Muscle layer of duodenum (tissue), 2 donors: ENCODE data around the gene NT5DC3.

Experiments
- H3K27ac ChIP-seq: one replicate; pipeline ENCODE4 v1.7.0; 2013; ENCODE audit warnings: mild to moderate bottlenecking, low read length
- H3K27me3 ChIP-seq: one replicate; pipeline ENCODE4 v1.7.0; 2013; ENCODE audit warnings: low read depth, mild to moderate bottlenecking, control low read depth, low read length
- H3K36me3 ChIP-seq, 2 donors: one replicate each; pipeline ENCODE4 v1.7.0; 2013; ENCODE audit warnings: low read length in 2 of 2, control low read depth in 1 of 2, mild to moderate bottlenecking in 1 of 2; ENCODE audit not compliant: insufficient read depth in 2 of 2, control insufficient read depth in 1 of 2
- H3K4me1 ChIP-seq, 2 donors: one replicate each; pipeline ENCODE4 v1.7.0; 2013; ENCODE audit warnings: low read length in 2 of 2, mild to moderate bottlenecking in 2 of 2, control low read depth in 1 of 2, moderate library complexity in 1 of 2; ENCODE audit not compliant: insufficient read depth in 2 of 2, control insufficient read depth in 1 of 2
- H3K4me3 ChIP-seq, 2 donors: one replicate each; pipeline ENCODE4 v1.7.0; 2013; ENCODE audit warnings: low read length in 2 of 2, low read depth in 1 of 2, mild to moderate bottlenecking in 1 of 2
- H3K9me3 ChIP-seq, 2 donors: one replicate each; pipeline ENCODE4 v1.7.0; 2013; ENCODE audit warnings: low read length in 2 of 2, control low read depth in 1 of 2, mild to moderate bottlenecking in 1 of 2; ENCODE audit not compliant: control insufficient read depth in 1 of 2
- donor health status: healthy.

The NT5DC3 gene

GRCh38 chr12:103737881-103738280, 103.2 kb downstream of the NT5DC3 start:
- peaks cover 4 to 5% of the 10 kb centered on the region in 2 donors for H3K4me1 ChIP-seq
- H3K9me3 ChIP-seq, result no peaks in the 10 kb centered on the region
- no peaks in the 10 kb centered on the region for H3K36me3 ChIP-seq
- no peak overlapping the region for H3K4me3 ChIP-seq
- H3K27ac ChIP-seq, result no peak overlapping the region
- no peaks in the 10 kb centered on the region for H3K27me3 ChIP-seq

- Histone ChIP-seq H3K36me3 (no peaks in the 10 kb centered on the region), H3K4me1 (no peaks in the 10 kb centered on the region), H3K4me3 (no peak overlapping the region), H3K27ac (no peak overlapping the region), H3K27me3 (no peaks in the 10 kb centered on the region), H3K9me3 (no peaks in the 10 kb centered on the region)
Measured at GRCh38 chr12:103736572-103736971, 104.5 kb downstream of the NT5DC3 start.

- Histone ChIP-seq H3K27me3 (no peaks in the 10 kb centered on the region), H3K27ac (no peak overlapping the region), H3K4me1 (no peaks in the 10 kb centered on the region), H3K4me3 (no peak overlapping the region), H3K36me3 (no peaks in the 10 kb centered on the region), H3K9me3 (peaks cover 0 to 5% of the 10 kb centered on the region in 2 donors)
Measured at GRCh38 chr12:103735291-103735690, 105.7 kb downstream of the NT5DC3 start.

DNA sequence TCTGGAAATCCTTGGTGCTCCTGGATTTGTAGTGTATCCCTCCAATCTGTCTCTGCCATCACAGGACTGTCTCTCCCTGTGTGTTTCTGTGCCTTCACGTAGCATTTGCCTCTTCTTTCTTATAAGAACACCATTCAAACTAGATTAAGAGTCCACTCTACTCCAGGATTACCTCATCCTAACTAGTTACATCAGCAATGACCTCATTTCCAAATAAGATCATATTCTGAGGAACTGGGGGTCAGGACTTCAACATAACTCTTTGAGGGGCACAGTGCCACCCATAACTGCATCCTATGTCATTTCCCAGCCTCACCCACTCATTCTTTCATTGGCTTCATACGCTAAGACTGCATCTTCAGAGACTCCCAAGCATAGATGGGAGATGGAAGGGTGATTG, 106.2 kb downstream of the NT5DC3 start:
- H3K27ac ChIP-seq, result no peak overlapping the region

DNA sequence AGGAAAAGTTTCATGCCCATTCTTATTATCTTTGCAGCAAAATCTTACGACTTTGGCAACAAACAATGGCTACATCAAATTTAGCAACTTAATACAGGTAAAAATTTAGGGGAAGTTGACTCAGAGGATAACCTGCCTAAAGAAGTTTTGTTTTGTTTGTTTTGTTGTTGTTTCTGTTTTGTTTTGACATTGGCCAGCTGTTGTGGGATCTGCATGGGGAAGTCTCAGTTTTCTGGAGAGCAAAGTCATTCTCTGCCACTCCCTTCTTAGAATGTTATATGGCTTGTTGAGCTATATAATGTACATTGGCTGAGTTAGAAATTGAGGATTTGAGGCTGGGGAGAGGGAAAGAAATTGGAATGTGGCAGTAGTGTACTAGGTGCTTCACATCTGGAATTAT, 109.5 kb downstream of the NT5DC3 start:
- peaks cover 0 to 5% of the 10 kb centered on the region in 2 donors for H3K9me3 ChIP-seq
- no peak overlapping the region for H3K27ac ChIP-seq
- H3K4me1 ChIP-seq, result no peaks in the 10 kb centered on the region

More for the DNA sequence above, 106.2 kb downstream of the NT5DC3 start:
- no peak overlapping the region for H3K4me3 ChIP-seq
- H3K27me3 ChIP-seq, result no peaks in the 10 kb centered on the region
- no peaks in the 10 kb centered on the region for H3K4me1 ChIP-seq
- no peaks in the 10 kb centered on the region for H3K36me3 ChIP-seq
- peaks cover 0 to 5% of the 10 kb centered on the region in 2 donors for H3K9me3 ChIP-seq

DNA sequence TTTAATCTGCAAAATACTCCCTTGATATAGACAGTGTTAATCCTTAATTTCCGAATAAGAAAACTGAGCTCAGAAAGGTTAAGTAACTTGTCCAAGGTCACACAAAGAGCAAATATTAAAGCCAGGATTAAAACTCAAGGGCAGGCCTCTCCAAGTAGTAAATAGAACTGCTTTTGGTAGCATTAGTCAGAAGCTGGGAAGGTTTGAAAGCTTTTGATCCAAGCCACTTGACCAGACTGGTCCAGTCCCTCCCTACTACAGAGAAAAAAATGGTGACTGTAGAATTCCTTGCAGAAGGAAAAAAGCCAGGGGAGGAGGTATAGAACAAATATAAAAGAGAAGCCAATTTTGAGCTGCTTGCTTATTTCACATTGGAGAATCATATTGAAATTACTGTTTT, 111.5 kb downstream of the NT5DC3 start:
- H3K27ac ChIP-seq, result no peak overlapping the region
- no peak overlapping the region for H3K4me3 ChIP-seq
- H3K4me1 ChIP-seq, result no peaks in the 10 kb centered on the region
- no peaks in the 10 kb centered on the region for H3K27me3 ChIP-seq
- H3K9me3 ChIP-seq, result peaks cover 0 to 5% of the 10 kb centered on the region in 2 donors
- H3K36me3 ChIP-seq, result no peaks in the 10 kb centered on the region

More for the DNA sequence above, 109.5 kb downstream of the NT5DC3 start:
- H3K4me3 ChIP-seq, result no peak overlapping the region
- H3K27me3 ChIP-seq, result no peaks in the 10 kb centered on the region
- no peaks in the 10 kb centered on the region for H3K36me3 ChIP-seq

DNA sequence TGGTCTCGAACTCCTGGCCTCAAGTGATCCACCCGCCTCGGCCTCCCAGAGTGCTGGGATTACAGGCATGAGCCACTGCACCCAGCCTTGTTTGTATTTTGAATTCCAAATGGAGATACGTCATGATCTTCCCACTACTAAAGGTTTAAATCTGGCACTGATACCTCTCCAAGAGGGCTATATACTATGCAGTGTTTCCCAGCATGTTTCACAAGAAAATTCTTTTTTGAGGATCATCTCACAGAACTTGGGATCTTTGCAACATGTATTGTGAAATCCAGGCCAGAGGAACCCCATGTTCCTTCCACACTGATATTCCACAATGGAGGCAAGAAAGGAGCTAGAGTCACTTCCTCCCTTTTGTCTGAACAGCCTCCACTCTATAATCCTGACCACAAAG, 112.7 kb downstream of the NT5DC3 start:
- no peaks in the 10 kb centered on the region for H3K27me3 ChIP-seq
- peaks cover 0 to 5% of the 10 kb centered on the region in 2 donors for H3K9me3 ChIP-seq
- H3K27ac ChIP-seq, result no peak overlapping the region
- H3K4me1 ChIP-seq, result no peaks in the 10 kb centered on the region
- H3K4me3 ChIP-seq, result no peak overlapping the region
- H3K36me3 ChIP-seq, result no peaks in the 10 kb centered on the region

DNA sequence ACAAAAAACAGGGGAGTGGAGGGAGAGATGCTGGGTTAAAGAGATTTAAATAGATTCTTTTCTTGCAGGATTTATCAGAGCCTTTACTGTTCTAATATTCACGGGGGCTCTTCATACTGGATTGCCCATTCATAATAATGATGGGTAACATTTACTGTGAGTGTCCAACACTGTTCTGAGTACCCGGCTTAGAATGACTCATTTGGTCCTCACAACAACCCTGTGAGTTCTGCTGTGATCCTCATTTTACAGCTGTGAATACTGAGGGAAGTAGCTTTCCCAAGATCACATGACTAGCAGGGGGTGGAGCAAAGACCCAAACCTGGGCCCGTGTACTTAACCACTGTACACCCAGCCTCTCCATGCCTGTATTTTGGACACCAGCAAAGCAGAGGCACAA, 113.4 kb downstream of the NT5DC3 start:
- no peaks in the 10 kb centered on the region for H3K27me3 ChIP-seq
- H3K27ac ChIP-seq, result no peak overlapping the region
- H3K36me3 ChIP-seq, result no peaks in the 10 kb centered on the region
- H3K4me3 ChIP-seq, result no peak overlapping the region
- peaks cover 0 to 5% of the 10 kb centered on the region in 2 donors for H3K9me3 ChIP-seq
- no peaks in the 10 kb centered on the region for H3K4me1 ChIP-seq

DNA sequence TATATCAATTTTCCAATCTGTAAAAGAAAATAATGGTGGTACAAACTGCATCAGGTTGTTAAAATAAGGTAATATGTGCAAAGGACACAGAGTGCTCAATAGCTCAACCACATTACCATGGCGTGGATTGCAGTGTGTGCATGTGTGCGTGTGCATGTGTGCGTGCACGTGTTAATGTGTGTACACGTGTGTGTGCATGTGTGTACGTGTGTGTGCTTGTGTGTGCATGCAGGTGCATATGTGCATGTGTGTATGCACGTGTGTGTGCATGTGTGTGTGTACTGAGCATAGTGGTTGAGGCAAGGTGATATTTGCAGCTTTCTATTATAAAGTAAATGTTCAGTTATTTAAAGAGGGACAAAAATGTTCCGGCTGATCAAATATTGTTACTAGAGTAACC, 115.6 kb downstream of the NT5DC3 start:
- H3K9me3 ChIP-seq, result no peaks in the 10 kb centered on the region
- H3K27ac ChIP-seq, result no peak overlapping the region
- no peak overlapping the region for H3K4me3 ChIP-seq
- H3K4me1 ChIP-seq, result no peaks in the 10 kb centered on the region
- no peaks in the 10 kb centered on the region for H3K36me3 ChIP-seq
- no peaks in the 10 kb centered on the region for H3K27me3 ChIP-seq
